HepG2 (cell line): ENCODE measurements around the gene PLOD2. TPM values are rescaled to one million over a fixed set of nuclear protein-coding genes. Genes with fewer than 3 reads are reported as not detected.
A peak's percentile ranks its signal among the peaks of the same experiment; 100 is the strongest.

ENCODE experiments used
- ATAC-seq: fragments of 200-7000 bp; cut with Tn5 transposase; 3 replicates; pipeline ENCODE4 v1.9.1; 2020; ENCODE audit warnings: mild to moderate bottlenecking, moderate library complexity
- BruUV-seq: library from RNA; stranded (reverse); fragments of 400-500 nt; replicated peaks from 2 replicates; lab custom pipeline; 2021; lab: Mats Ljungman, UMichigan
- CTCF ChIA-PET: fragments of 300-600 bp; formaldehyde crosslinking; extraction: SDS; loops from one replicate; lab custom pipeline; 2021; ENCODE audit warnings: low total read pairs, inconsistent platforms, low intra/inter-chr PET ratio; lab: Yijun Ruan, JAX
- POLR2A ChIA-PET: fragments of 350-600 bp; sonication (Branson Sonifier 250); formaldehyde crosslinking; loops from one replicate; lab custom pipeline; 2020; ENCODE audit warnings: antibody characterized with exemption, inconsistent platforms; lab: Yijun Ruan, JAX
- DNase-seq: peaks from one replicate; pipeline ENCODE4 v3.0.0-alpha.2; 2015; ENCODE audit warnings: low spot score
- FAIRE-seq: peaks from 3 replicates; lab custom pipeline; 2011; peaks lifted over from hg19 to GRCh38; lab: Jason Lieb, UNC
- H2AFZ ChIP-seq: one replicate; pipeline ENCODE4 v1.6.1; 2011; ENCODE audit warnings: low read length, inconsistent platforms
- H3K27ac ChIP-seq: fragments of 300-600 bp; 3 replicates; pipeline ENCODE4 v1.8.0; 2011; ENCODE audit warnings: mixed run types, mild to moderate bottlenecking, mixed read lengths, low read length, inconsistent platforms; ENCODE audit not compliant: insufficient read depth; ENCODE audit errors: extremely low read length
- H3K27me3 ChIP-seq, 2 experiments: fragments of 200-600 bp in 1 of 2; 2 replicates in 1 of 2; 3 replicates in 1 of 2; pipeline versions ENCODE4 v1.6.0 to v1.8.0; 2011; ENCODE audit warnings: low read length in 2 of 2, mild to moderate bottlenecking in 2 of 2, moderate library complexity in 2 of 2, inconsistent platforms in 1 of 2; ENCODE audit not compliant: insufficient read depth in 2 of 2, control insufficient read depth in 1 of 2
- H3K36me3 ChIP-seq, 2 experiments: fragments of 200-600 bp in 1 of 2; replicated peaks in 1 of 2; 2 replicates in 1 of 2; 3 replicates in 1 of 2; pipeline versions ENCODE4 v1.5.1 to v1.8.0; 2011; ENCODE audit warnings: low read length in 2 of 2, inconsistent platforms in 1 of 2; ENCODE audit not compliant: insufficient read depth in 2 of 2, control insufficient read depth in 1 of 2
- H3K4me1 ChIP-seq: 2 replicates; pipeline ENCODE4 v1.5.1; 2012; ENCODE audit warnings: low read length, inconsistent platforms; ENCODE audit not compliant: insufficient read depth
- H3K4me2 ChIP-seq: 2 replicates; pipeline ENCODE4 v1.6.0; 2011; ENCODE audit warnings: low read depth, low read length, inconsistent platforms
- H3K4me3 ChIP-seq, 3 experiments: fragments of 200-600 bp in 1 of 3; sonication (generic), shearing (Covaris generic) in 1 of 3; replicated peaks in 1 of 3; 2 replicates each; pipeline ENCODE4 v1.5.1; 2011 to 2016; ENCODE audit warnings: low read length in 3 of 3, inconsistent platforms in 2 of 3, low read depth in 2 of 3, mild to moderate bottlenecking in 2 of 3, control low read depth in 1 of 3, mixed read lengths in 1 of 3; ENCODE audit not compliant: insufficient read depth in 1 of 3
- H3K79me2 ChIP-seq: one replicate; pipeline ENCODE4 v1.6.1; 2011; ENCODE audit warnings: low read length, inconsistent platforms; ENCODE audit not compliant: insufficient read depth
- H3K9ac ChIP-seq: 2 replicates; pipeline ENCODE4 v1.6.0; 2011; ENCODE audit warnings: mild to moderate bottlenecking, low read depth, low read length, inconsistent platforms; ENCODE audit not compliant: insufficient read depth
- H3K9me3 ChIP-seq: 2 replicates; pipeline ENCODE4 v1.5.1; 2012; ENCODE audit warnings: mild to moderate bottlenecking, low read length
- H4K20me1 ChIP-seq: 2 replicates; pipeline ENCODE4 v1.6.0; 2011; ENCODE audit warnings: inconsistent platforms, mild to moderate bottlenecking, low read length, moderate library complexity; ENCODE audit not compliant: insufficient read depth
- DNMT3B ChIP-seq: conservative IDR thresholded peaks from 2 replicates; pipeline ENCODE4 v1.6.1; 2016; ENCODE audit warnings: missing biosample characterization, control low read depth
- IRF9 ChIP-seq: sonication (generic); formaldehyde crosslinking; IDR thresholded peaks from 2 replicates; pipeline ENCODE4 v1.8.0; 2022; ENCODE audit warnings: missing genetic modification reagents, mild to moderate bottlenecking, borderline replicate concordance
- MBD4 ChIP-seq: IDR thresholded peaks from 2 replicates; pipeline ENCODE4 v1.6.1; 2012; ENCODE audit warnings: low read length, inconsistent platforms, borderline replicate concordance
- MEIS2 ChIP-seq: sonication (generic); formaldehyde crosslinking; IDR thresholded peaks from 2 replicates; pipeline ENCODE4 v1.9.0; 2021; ENCODE audit warnings: mild to moderate bottlenecking, missing genetic modification reagents
- MTA3 ChIP-seq: sonication (generic); formaldehyde crosslinking; IDR thresholded peaks from 2 replicates; pipeline ENCODE4 v1.4.0; 2020; ENCODE audit warnings: missing genetic modification reagents
- NKX3-1 ChIP-seq: sonication (generic); formaldehyde crosslinking; IDR thresholded peaks from 2 replicates; pipeline ENCODE4 v1.5.0; 2020; ENCODE audit warnings: missing genetic modification reagents
- RFX1 ChIP-seq: fragments of 450-650 bp; IDR thresholded peaks from 2 replicates; pipeline ENCODE4 v1.6.1; 2017
- TRIM22 ChIP-seq: fragments of 450-650 bp; IDR thresholded peaks from 2 replicates; pipeline ENCODE4 v1.6.1; 2017
- ZNF20 ChIP-seq: sonication (generic); formaldehyde crosslinking; IDR thresholded peaks from 2 replicates; pipeline ENCODE4 v1.4.0; 2020; ENCODE audit warnings: mild to moderate bottlenecking, moderate library complexity, missing genetic modification reagents
- ZNF710 ChIP-seq: sonication (generic); formaldehyde crosslinking; IDR thresholded peaks from 2 replicates; pipeline ENCODE4 v1.5.0; 2020; ENCODE audit warnings: mild to moderate bottlenecking, missing genetic modification reagents, borderline replicate concordance
- ZNF883 ChIP-seq: sonication (generic); formaldehyde crosslinking; IDR thresholded peaks from 2 replicates; pipeline ENCODE4 v1.5.1; 2020; ENCODE audit warnings: mild to moderate bottlenecking, missing genetic modification reagents; ENCODE audit errors: not compliant biosample characterization
- ZSCAN29 ChIP-seq: sonication (generic); formaldehyde crosslinking; conservative IDR thresholded peaks from 2 replicates; pipeline ENCODE4 v1.4.0; 2020; ENCODE audit warnings: mild to moderate bottlenecking, missing genetic modification reagents
- WGBS: methylation state at CpG from one replicate; pipeline ENCODE4 v1.1.6; 2017; ENCODE audit warnings: low lambda C conversion rate; 5-methylcytosine and 5-hydroxymethylcytosine counted together
- in situ Hi-C: cut with HindIII; loops from 2 replicates; pipeline ENCODE4 v1.10.0; 2017; ENCODE audit warnings: low pct_unique_long_range_greater_than_20kb; ENCODE audit not compliant: extremely low pct_ligation_motif_present
- intact Hi-C: fragments of 100-400 bp; cut with micrococcal nuclease; formaldehyde crosslinking; loops from one replicate; pipeline ENCODE4 v1.10.0; 2022; ENCODE audit not compliant: unreplicated experiment
- polyA plus RNA-seq, 8 experiments: library from polyadenylated mRNA; depleted of rRNA in 3 of 8; stranded (reverse) in 7 of 8; unstranded in 1 of 8; fragments of >200 nt; fragmentation: Illumina TruSeq in 4 of 8; extraction: Trizol in 4 of 8; gene quantifications; 2 replicates each; pipeline versions ENCODE4 v1.2.1 to v1.2.3, GENCODE V29; 2011 to 2016; ENCODE audit warnings: low read depth in 4 of 8, missing spikeins in 1 of 8, mixed read lengths in 1 of 8; ENCODE audit not compliant: insufficient read depth in 1 of 8
- total RNA-seq, 5 experiments: library from RNA; depleted of rRNA; stranded (reverse); fragments of >200 nt; fragmentation: Illumina TruSeq; extraction: Trizol; gene quantifications; 2 replicates each; pipeline ENCODE4 v1.2.3, GENCODE V29; 2016; ENCODE audit warnings: low read depth in 1 of 5

The PLOD2 gene
- total and polyA plus RNA-seq, 2 of the 13 experiments (the other 11 are each of a cell fraction or from before 2014, with no cell fraction given) = 107 to 161 TPM

- no peak for TF ChIP-seq TRIM22
Measured at GRCh38 chr3:146159616-146160320, 1.2 kb downstream of the PLOD2 start (continued).

GRCh38 chr3:146159037-146159436 is 1.9 kb downstream of the PLOD2 start:
- DNase-seq = no peak
- H3K27ac ChIP-seq = peak overlapping the region; percentile 97
- peak overlapping the region; percentile 92 for H3K9ac ChIP-seq
- peak overlapping the region; percentile 87 for H3K4me2 ChIP-seq
- in situ Hi-C loops (no loop called here), intact Hi-C loops (loop anchor here (1.0 to 10.0 kb wide), 2 partner anchors 49 to 1206 kb away; no protein-coding TSS in a partner anchor)
- BruUV-seq = no TSS peak
- H3K36me3 ChIP-seq = no peaks in the 10 kb centered on the region; a peak in 2 of 5 replicates
- no peaks in the 10 kb centered on the region for H3K9me3 ChIP-seq
- peaks cover 73% of the 10 kb centered on the region for H3K79me2 ChIP-seq
- WGBS = 20% methylated on average over 4 of the region's 4 CpGs
- ATAC-seq = no peak
- peaks cover 66% of the 10 kb centered on the region for H4K20me1 ChIP-seq
- POLR2A ChIA-PET = interaction anchor here (2.5 kb wide), 1 partner anchor 68 kb away, joined by 17 read pairs; no protein-coding TSS in a partner anchor
- H3K27me3 ChIP-seq = no peaks in the 10 kb centered on the region; a peak in 1 of 5 replicates
- no peak overlapping the region for H2AFZ ChIP-seq
- peak overlapping the region; percentile 94 to 96 (median 94); a peak in 5 of 6 replicates for H3K4me3 ChIP-seq
- CTCF ChIA-PET = interaction anchor here (1.5 kb wide), 1 partner anchor 94 kb away, joined by 7 read pairs; no protein-coding TSS in a partner anchor
- peaks cover 65% of the 10 kb centered on the region for H3K4me1 ChIP-seq
- TF ChIP-seq MBD4 = no peak
- no peak for TF ChIP-seq IRF9 (CRISPR knock-in tag)
- TF ChIP-seq ZNF710 (CRISPR knock-in tag) = no peak
- no peak for TF ChIP-seq DNMT3B (CRISPR knock-in tag)
- no peak for TF ChIP-seq ZSCAN29
- no peak for TF ChIP-seq ZNF883 (CRISPR knock-in tag)
- no peak for TF ChIP-seq NKX3-1 (CRISPR knock-in tag)
- TF ChIP-seq RFX1 = no peak
- TF ChIP-seq ZNF20 (CRISPR knock-in tag) = no peak
- TF ChIP-seq MEIS2 (CRISPR knock-in tag) = no peak
- TF ChIP-seq MTA3 (CRISPR knock-in tag) = no peak
- TF ChIP-seq, all 625 proteins: peak for 0
- no peak for FAIRE-seq
